ENCODE measurements around the gene ATP8A1.

The ATP8A1 gene

DNA sequence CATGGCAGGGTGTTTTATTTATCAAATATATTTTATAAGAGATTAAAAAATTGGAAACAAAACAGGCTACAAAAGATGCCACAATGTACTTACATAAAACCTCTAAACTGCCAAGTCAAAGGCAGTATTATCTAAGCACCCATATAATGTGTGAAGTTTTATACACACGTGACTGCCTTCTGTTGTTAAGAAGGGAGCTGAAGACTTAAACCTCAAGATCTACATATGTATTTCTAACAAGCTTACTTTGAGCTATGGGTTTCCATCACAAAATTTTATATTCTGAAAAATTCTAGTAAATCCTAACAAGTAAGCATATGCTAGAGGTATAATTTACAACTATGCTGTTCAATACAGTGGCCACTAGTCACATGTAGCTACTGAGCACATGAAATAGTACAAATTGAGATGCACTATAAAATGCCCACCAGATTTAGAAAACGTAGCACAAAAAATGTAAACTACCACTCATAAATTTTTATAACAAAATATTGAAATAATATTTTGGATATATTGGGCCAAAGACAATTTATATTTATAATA lies 9.8 kb downstream of the ATP8A1 start:
- DNase-seq, result no peak

DNA sequence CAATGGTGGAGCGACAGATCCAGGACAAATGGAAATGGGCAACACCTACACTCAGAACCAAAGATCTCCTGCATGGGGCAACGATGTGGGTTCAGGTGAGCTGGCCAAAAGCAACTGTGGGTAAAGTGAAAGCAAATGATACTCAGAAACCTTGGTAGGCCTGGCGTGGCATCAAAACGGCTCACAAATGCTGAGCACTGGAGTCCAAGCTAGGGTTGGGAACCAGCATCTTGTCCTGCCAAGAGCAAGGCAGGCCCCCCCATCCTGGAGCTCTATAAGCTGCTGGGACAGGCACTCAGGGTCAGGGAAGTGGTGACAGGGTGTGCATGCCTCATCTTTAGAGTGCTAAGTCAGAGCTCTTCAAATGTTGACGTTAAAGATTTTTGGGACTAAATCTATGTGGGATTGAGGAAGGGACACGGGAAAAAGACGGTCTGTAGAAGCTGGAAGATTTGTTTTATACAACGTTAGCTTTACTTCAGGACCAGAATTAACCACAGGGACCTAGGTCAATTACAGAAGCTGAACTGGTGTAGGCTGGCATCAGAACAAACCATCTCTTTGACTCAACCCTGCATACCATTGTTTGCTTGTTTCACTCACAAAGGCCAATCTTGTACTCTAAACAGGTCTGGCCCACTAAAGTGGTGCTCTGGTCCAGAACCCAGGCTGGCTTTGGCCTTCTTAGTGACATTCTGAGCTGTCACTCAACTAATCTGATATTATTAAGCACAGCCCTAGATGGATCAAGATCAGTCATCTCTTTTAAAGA lies 10.7 kb downstream of the ATP8A1 start:
- DNase-seq, result no peak

DNA sequence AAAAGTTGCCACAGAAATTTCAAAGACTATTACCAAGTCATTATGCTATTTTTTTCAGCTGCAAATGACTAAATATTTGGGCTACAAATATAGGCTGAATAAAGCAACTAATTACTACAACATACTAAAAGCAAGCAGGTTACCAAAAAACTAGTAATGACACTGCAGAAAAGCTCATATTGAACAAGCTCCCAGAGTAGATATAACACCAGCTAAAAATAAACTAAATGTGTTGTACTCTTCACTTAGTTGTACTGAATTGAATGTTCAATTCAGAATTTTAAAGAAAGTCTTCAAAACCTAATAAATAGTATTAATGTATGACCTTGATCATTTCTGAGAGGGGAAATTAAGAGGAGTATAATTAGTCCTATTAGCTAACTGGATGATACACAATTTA lies 12.0 kb downstream of the ATP8A1 start:
- no peak for DNase-seq

DNA sequence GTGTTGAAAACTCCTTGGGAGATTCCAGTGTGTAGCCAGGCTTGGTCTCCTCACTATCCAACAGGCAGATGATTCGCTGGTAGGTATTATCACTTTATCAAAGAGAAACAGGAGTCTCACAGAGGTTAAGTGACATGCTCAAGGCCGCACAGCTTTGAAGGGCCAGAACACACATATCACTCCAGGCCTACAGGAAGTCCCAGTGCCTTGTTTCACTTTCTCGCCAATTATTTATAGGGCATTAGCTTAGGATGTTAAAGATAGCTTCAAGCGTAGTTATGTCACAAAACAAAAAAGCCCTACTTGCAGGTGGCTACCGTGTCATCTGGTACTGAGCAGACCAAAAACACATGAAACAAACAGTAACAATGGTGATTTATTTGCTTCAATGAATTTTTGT lies 13.2 kb downstream of the ATP8A1 start:
- DNase-seq, result no peak

DNA sequence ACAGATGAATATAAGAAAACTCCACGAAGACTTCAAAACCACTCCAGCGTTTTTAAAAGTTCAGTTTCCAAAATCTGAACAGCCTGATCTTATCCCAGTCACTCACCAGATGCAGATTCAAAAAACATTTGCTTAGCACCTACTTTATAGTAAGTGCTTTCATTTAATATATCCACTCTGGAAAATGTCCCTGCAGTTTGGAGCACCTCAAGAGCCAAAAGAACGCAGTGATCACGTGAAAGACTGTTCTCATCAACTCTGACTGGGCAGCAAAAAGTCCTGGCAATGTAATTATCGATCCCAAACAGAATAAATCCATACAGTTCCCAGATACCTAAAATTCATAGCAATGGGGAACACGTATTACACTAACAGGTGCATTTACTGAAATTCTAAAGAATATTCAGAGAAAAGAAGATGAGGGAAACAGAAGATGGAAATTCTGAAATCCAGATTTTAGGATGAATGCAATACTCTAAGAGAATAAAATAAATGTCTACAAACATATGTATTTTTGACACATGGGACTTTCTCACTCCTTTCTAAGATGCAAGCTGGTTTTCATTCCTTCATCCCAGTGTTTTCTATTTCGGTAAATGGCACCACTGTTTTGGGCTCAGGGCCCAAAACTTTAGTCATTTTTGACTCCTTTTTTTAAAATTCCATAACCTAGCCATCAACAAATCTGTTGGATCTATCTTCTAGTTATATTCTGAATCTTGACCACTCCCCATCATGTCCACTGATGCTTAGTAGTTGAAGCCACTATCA lies 13.9 kb downstream of the ATP8A1 start:
- no peak for DNase-seq

DNA sequence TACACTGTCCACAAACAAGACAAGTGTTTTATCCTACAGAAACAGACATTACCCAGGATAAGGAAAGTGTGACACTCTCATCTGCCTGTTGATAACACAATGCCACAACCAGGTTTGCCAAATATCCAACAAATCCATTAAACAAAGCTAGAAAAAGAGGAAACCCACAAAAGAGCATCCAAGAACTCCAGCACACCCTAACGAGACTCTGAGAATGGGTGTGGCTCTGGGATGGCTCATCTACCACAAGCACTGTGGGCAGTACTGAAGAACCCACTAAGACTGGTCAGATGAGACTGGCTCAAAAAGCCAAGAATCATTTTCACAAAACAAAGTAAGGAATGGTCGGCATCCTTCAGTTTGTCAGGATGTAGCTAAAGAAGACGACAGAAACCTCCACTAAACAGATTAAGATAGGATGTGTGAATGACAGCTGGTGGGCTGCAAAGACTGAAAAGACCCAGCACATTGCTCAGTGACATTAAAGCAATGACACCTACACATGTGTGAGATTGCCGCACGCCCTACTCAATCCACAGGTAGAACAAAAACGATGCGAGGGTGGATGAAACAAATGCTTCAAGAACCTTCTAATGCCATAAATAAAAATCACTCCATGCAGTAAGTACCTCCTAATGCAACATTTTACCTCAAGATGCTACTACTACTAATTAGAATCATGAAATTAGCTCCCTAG lies 14.7 kb downstream of the ATP8A1 start:
- no peak for DNase-seq

DNA sequence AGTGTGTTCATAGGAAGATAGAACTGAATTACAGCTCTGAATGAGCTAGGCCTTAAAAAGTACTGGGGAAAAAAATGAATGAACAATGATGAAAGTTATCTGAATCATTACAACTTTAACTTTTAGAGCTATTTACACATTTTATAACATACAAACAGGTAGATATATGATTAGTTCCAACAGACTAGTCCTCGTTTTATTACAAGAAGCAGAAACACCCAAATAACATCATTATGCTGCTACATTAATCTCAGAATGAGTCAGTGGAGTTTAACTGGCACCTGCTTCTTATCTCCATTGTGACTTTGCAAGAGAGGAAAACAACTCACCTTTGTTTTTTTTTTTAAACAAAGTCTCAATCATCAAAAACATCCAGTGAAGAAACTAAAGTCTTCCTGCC lies 15.2 kb downstream of the ATP8A1 start:
- no peak for DNase-seq

DNA sequence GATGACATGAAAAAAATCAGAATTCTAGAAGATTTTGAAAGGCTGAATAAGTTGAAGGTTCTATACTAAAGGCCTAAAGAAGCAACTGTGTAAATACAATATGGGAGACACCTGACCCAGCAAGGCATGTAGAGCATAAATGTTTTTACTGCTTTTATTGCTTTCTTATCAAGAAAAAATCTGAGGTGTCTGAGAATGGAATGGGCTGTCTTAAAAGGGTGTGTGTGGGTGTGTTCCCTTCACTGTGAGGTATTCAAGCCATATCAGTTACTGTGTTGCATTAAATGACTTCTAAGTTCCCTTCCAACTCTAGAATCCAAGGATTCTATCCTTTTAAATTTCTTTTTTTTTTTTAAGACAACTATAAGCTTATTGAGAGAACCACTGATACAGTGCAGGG lies 15.7 kb downstream of the ATP8A1 start:
- no peak for DNase-seq

DNA sequence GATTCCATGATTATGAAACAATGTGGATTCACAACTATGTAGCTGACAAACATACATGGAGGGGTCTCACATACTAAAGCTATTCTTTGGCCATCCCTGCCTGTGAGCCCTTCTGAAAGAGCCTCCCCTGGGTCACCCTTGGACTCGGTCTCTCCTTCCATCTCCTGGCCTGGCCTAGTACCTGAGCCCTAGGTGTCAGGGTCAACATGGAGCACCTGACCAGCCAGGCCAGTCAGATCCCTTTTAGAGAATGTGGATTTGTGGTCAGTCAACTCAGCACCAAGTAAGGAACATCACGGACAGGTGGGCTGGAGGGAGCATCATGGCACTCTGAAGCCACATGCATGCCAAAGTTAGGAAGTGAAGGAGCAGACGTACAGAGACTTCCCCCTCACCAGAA lies 16.3 kb downstream of the ATP8A1 start:
- no peak for DNase-seq

DNA sequence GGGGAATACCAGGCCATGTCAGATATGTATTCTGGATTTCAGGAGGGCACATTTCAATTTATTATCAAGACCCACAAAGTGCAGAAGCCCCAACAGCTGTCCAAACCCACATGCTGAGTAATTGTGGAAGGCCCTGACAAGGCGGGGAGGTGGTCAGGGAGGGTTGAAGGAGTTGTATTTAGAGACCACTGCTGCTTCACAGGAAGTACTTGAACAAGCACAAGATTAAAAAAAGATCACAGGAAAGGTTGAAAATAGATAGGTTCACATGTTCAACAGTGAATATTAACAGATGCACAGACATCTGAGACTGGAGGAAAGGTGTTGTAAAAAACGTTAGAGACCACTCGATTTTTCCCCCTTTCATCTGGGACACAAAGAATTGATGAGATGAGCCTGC lies 17.9 kb downstream of the ATP8A1 start:
- peak; percentile 14 for DNase-seq

DNA sequence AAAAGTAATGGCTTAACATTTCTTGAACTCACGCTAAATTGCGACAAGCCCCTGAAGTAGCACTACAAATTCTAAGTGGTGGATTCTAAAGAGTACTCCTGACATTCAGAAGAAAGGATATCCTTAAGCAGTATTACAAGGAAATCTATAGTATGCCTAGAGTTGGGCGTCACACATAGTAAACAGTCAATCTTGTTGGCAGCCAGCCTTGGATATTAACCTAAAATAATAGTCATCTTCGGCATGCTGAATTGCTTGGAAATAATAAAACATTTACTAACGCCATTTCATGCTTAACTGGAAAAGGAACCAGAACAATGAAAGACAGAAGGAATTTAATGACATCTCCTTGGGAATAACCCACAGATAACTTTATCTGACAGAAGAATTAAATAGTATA lies 18.6 kb downstream of the ATP8A1 start:
- DNase-seq, result no peak

DNA sequence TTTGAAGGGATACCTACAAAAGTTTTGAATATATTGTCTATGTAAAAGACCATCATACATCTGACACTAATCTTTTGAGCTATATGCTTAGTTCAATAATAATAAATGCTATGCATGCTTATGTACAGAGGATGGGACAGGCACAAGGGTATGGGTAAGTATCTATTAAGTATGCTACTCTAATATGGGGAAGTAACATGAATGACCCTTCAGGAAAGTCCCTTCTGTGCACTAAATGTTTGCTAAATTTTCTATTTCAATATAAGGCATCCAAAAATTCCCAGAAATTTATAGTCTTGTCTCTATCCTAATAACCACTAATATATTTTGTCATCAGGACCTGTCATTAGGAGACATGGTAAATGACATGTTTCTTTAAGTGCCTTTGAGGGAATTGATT lies 19.0 kb downstream of the ATP8A1 start:
- DNase-seq, result no peak

DNA sequence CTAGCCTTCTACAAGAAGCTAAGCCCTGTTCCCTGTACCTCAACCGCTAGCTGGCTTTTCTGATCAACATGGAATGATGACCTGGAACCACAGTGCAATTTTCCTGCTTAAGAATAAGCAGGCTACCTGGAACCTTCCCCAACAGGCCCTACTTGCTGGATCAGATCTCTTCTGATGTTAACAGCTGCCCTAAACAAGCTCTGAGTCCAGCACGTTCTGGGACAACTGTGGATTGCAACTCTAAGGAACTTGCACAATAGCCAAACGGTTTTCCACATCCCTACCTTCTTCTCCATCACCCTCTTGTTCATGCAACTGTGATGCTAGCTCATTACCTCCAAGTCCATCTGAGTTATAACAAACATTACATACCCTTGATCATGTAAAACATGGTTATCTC lies 19.8 kb downstream of the ATP8A1 start:
- DNase-seq, result no peak

DNA sequence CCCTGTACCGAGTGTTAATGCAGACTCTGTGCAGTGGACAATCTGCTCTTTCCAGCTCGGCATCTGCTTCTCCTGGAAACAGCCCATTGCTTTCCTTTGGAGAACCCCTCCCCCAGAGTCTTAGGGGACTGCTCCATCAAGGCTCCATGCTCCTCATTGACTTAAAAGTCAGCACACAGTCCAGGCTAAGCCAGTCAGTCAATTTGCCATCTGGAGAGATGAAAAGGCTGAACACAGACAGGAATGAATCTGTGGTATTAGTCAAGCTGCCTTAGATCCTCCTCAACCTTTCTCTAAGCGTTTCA lies 20.3 kb downstream of the ATP8A1 start:
- DNase-seq, result no peak

DNA sequence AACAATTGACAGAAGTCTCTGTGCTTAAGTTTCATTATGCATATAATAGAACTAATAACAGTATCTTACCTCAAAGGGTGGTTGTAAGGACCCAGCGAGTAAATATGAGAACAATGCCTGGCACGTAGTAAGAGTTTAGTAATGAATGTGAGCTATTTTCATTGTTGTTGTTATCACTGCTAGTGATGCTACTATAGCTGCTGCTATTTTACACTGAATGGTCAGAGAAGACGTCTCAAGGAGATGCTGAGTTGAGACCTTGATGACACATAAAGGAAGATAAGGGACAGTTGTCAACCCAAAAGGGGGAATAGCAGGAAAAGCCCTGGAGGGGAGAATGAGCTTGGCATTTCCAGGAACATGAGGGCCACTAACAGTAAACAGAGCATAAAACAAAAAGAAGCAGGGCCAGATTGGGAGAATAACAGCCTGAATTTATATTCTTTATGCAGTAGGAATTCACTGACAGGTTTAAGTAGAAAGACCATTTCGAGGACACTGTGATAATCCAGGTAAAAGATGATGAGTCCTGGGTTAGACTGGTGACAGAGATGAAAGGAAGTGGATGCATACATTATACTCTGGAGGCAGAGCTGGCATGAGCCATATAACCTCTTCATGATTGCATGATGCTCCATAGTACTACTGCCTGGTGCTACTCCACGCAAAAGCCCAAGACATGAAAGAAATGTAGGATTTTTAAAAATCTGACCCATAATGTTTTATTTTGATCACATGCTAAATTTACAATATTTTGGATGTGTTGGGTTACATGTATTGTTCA lies 23.1 kb downstream of the ATP8A1 start:
- DNase-seq, result no peak

DNA sequence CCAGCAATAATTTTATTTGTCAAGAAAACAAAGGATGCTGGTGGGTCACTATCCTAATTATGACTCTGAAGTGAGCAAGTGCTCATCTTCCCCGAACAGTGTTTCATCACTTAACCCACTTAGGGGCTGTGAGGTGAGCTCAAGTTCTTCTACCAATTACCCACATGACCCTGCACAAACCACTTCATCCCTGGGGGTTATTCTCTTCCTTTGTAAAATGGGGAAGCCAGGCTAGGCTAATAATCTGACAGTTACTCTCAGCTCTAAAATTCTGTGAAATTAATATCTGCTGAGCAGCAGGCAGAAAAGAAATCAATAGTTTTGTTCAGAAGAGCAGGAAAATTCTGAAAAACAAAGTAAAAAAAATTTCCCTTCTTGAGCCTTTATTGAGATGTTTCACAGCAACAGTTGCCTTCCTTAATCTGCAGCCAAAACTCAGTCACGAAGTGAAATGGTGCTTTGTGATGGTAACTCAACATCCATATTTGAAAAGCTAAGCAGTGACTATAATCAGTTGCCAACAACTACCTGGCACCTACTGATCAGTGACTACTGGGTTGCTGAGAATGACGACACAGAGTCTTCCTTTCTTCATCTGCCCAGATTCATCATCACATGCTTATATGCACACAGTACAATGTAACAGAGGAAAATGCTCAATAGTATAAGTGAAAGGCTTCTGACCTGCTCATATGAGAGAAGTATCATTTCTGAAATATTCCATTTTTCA lies 24.1 kb downstream of the ATP8A1 start:
- no peak for DNase-seq

DNA sequence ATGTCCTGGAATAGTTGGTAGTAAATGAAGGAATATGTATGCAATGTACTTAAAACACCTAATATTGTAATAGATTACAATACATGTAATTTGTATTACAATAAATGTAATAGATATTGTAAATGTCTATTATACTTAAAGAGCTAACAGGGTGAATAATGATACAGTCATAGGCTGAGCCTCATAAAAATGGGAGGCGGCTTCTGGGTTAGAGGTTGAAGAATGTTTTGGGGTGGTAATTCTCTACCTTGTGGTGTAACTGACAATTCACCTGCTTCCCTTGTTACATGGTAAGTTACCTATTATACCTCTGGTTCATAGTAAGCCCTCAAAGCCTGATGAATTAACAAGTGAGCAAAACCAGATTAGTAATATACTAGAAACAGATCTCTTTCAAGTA lies 26.0 kb downstream of the ATP8A1 start:
- no peak for DNase-seq

DNA sequence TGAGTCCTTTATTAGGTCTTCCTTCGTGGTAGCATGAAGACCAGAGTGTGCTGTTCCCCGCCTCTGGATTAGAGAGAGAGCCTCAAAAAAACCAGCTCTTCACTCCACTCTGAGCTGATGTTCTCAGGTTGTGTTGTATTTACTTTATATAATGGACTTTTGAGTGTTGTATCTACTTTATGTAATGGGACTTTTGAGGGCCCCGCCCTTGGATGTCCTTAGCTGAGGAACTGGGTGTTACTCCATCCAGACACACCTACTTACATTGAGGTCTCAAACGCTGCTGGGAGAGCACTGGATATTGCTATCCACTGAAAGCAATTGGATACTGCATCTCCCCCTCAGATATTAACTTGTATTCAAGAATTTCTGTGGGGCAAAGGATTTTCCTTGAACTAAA lies 28.2 kb downstream of the ATP8A1 start:
- DNase-seq, result no peak

DNA sequence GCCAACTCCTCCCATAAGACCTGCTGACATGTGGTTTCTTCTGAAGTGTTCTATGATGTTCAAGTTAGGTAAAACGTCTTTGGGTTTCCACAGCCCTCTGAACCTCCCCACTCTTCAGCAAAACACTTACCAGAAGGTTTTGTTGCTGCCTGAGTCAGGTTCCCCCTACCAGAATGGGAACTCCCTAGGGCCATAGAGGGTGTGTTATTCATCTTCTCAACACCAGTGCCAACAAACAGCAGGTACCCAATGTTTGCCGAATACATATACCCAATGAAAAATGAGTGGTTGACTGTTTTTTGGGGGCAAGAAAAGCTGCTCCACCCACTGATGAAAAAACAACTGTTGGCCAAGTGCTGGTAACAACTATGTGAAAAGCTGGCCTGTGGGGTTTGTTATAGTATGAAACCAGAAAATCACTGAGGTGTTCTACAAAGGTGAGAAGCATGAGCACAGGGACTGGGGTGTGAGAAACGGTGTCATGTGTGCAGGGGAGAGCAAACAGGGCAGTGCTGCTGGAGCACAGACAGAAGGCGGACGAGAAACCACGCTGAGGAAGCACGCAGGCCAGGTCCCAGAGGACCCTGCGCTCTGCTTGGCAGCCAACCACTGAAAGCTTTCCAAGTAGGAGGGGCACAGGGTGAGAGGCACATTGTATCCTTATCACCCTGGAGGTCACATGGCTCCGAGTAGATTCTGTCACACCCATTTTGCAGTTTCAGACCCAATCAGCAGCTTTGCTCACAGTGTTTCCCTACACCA lies 28.8 kb downstream of the ATP8A1 start:
- DNase-seq, result no peak

DNA sequence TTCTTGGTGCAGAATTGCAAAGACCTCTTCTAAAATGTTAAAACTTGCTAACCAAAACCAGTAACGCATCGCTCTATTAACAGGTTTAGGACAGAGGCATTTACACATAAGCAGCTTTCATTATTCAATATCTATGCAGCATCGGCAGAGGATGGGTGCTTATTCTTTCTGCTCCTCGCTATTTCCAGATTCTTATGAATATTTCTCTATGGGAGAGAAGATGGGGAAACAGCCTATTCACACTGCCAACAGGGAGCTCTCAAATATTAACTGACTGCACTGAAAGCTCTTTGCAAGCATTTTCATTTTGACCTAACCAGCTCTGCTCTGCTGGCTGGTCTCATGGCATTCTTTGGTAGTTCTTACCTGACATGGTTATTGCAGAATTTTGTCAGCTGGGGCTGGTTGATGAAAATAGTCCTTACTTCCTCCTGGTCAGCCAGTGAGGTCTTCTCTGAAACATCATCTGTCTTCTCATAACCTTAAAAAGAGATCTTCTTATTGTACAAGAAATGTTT lies 30.2 kb downstream of the ATP8A1 start:
- DNase-seq, result no peak

DNA sequence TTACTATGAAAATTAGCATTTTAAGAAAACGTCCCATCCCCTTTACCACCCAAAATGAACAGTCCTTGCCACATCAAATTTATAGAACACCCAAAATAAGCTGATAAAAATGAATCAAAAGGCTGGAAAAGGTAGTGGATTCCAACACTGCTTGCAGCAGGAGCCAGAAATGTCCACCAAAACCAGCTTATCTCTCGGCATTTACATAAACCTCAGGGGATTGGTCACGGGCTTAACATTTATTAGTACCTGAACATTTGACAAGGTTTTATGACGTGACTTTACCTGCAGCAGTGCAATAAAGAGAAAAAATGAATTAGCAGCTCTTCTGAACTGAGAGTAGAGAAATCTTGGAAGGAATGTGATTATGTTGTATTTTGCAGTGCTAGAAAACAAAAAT lies 31.6 kb downstream of the ATP8A1 start:
- DNase-seq, result no peak

All from GDM1 (cell line).